Activated T-cell treated with anti-CD3 and anti-CD28 coated beads, Interleukin-2, amount 50 U/mL, for 4 hours (primary cell): ENCODE data around the gene VEGFB. TPM values are rescaled to one million over a fixed set of nuclear protein-coding genes. Genes with fewer than 3 reads are reported as not detected.

Experiments used
- ATAC-seq, 2 donors: fragments of 200-7000 bp; cut with Tn5 transposase; one replicate each; pipeline ENCODE4 v1.10.0; 2021
- DNase-seq: peaks from one replicate; pipeline ENCODE4 v3.0.0-alpha.2; 2020
- H3K27me3 Mint-ChIP-seq: one replicate; pipeline ENCODE4 v1.8.0; 2021; ENCODE audit warnings: low read depth, mixed read lengths
- H3K36me3 Mint-ChIP-seq: one replicate; pipeline ENCODE4 v1.8.0; 2022; ENCODE audit warnings: mixed read lengths; ENCODE audit not compliant: insufficient read depth
- H3K4me1 Mint-ChIP-seq: one replicate; pipeline ENCODE4 v1.8.0; 2021; ENCODE audit warnings: low read depth, mixed read lengths
- H3K4me3 Mint-ChIP-seq: one replicate; pipeline ENCODE4 v1.8.0; 2021; ENCODE audit warnings: mild to moderate bottlenecking, moderate library complexity, mixed read lengths
- H3K9me3 Mint-ChIP-seq: one replicate; pipeline ENCODE4 v1.8.0; 2021; ENCODE audit warnings: mixed read lengths
- total RNA-seq, 3 donors: library from RNA; stranded (reverse); gene quantifications; one replicate each; pipeline ENCODE4 v1.2.1, GENCODE V29; 2021

The VEGFB gene
- total RNA-seq, 3 donors from 2014 or later: 41.5 to 75.6 (median 53.2) TPM

GRCh38 chr11:64232967-64233315 lies 1.4 kb upstream of the VEGFB start:
- H3K4me1 Mint-ChIP-seq: peaks cover 44% of the 10 kb centered on the region
- DNase-seq: no peak
- H3K27me3 Mint-ChIP-seq: no peaks in the 10 kb centered on the region
- H3K4me3 Mint-ChIP-seq: peak overlapping the region; percentile 72
- no peak for ATAC-seq
- H3K9me3 Mint-ChIP-seq: no peaks in the 10 kb centered on the region
- no peaks in the 10 kb centered on the region for H3K36me3 Mint-ChIP-seq

GRCh38 chr11:64234647-64235379 lies 429 bp downstream of the VEGFB start:
- Mint-ChIP-seq H3K27me3 (no peaks in the 10 kb centered on the region), H3K4me1 (peaks cover 33% of the 10 kb centered on the region), H3K4me3 (peak overlapping the region; percentile 83), H3K36me3 (no peaks in the 10 kb centered on the region), H3K9me3 (no peaks in the 10 kb centered on the region)
- DNase-seq (no peak), ATAC-seq (peak; percentile 66)

GRCh38 chr11:64235437-64236161 lies 1.2 kb downstream of the VEGFB start:
- DNase-seq (no peak), ATAC-seq (no peak)
- Mint-ChIP-seq H3K9me3 (no peaks in the 10 kb centered on the region), H3K4me1 (peaks cover 37% of the 10 kb centered on the region), H3K4me3 (peak overlapping the region; percentile 83), H3K36me3 (peaks cover 2% of the 10 kb centered on the region), H3K27me3 (no peaks in the 10 kb centered on the region)

GRCh38 chr11:64237484-64237951 lies 3.1 kb downstream of the VEGFB start:
- DNase-seq: no peak
- Mint-ChIP-seq H3K27me3 (no peaks in the 10 kb centered on the region), H3K36me3 (peaks cover 2% of the 10 kb centered on the region), H3K4me3 (no peak overlapping the region), H3K4me1 (peaks cover 30% of the 10 kb centered on the region), H3K9me3 (no peaks in the 10 kb centered on the region)
- no peak for ATAC-seq

GRCh38 chr11:64238076-64238475 lies 3.7 kb downstream of the VEGFB start:
- H3K4me3 Mint-ChIP-seq: no peak overlapping the region
- ATAC-seq: no peak
- H3K9me3 Mint-ChIP-seq: no peaks in the 10 kb centered on the region
- no peak for DNase-seq
- peaks cover 32% of the 10 kb centered on the region for H3K4me1 Mint-ChIP-seq
- H3K36me3 Mint-ChIP-seq: peaks cover 2% of the 10 kb centered on the region
- H3K27me3 Mint-ChIP-seq: no peaks in the 10 kb centered on the region

- Mint-ChIP-seq H3K27me3 (no peaks in the 10 kb centered on the region), H3K36me3 (peaks cover 2% of the 10 kb centered on the region), H3K4me3 (no peak overlapping the region), H3K4me1 (peaks cover 37% of the 10 kb centered on the region), H3K9me3 (no peaks in the 10 kb centered on the region)
- no peak for ATAC-seq
- DNase-seq: no peak
These were observed 4.6 kb downstream of the VEGFB start for GRCh38 chr11:64238999-64239398.

GRCh38 chr11:64239662-64240434 lies 5.5 kb downstream of the VEGFB start:
- peaks cover 2% of the 10 kb centered on the region for H3K36me3 Mint-ChIP-seq
- no peaks in the 10 kb centered on the region for H3K27me3 Mint-ChIP-seq
- ATAC-seq (no peak), DNase-seq (no peak)
- peaks cover 40% of the 10 kb centered on the region for H3K4me1 Mint-ChIP-seq
- peak overlapping the region; percentile 89 for H3K4me3 Mint-ChIP-seq
- no peaks in the 10 kb centered on the region for H3K9me3 Mint-ChIP-seq

- Mint-ChIP-seq H3K27me3 (no peaks in the 10 kb centered on the region), H3K9me3 (no peaks in the 10 kb centered on the region), H3K4me3 (peak within 1 kb of the TSS; percentile 89), H3K4me1 (peaks cover 33% of the 10 kb centered on the region), H3K36me3 (peaks cover 2% of the 10 kb centered on the region)
- ATAC-seq (peak; percentile 72 to 73), DNase-seq (peak; percentile 97)
These were observed 6.3 kb downstream of the VEGFB start, which contains the start of gene FKBP2 for GRCh38 chr11:64240435-64241240. FKBP2 (plus strand) TSS chr11:64241095; CDS start chr11:64242388, 1,293 bp downstream.

GRCh38 chr11:64241241-64241490 lies 6.8 kb downstream of the VEGFB start:
- DNase-seq: peak; percentile 100
- H3K36me3 Mint-ChIP-seq: peaks cover 2% of the 10 kb centered on the region
- peak; percentile 82 to 84 for ATAC-seq
- H3K27me3 Mint-ChIP-seq: no peaks in the 10 kb centered on the region
- H3K4me3 Mint-ChIP-seq: peak overlapping the region; percentile 89
- no peaks in the 10 kb centered on the region for H3K9me3 Mint-ChIP-seq
- H3K4me1 Mint-ChIP-seq: peaks cover 31% of the 10 kb centered on the region

- no peaks in the 10 kb centered on the region for H3K9me3 Mint-ChIP-seq
- H3K27me3 Mint-ChIP-seq: no peaks in the 10 kb centered on the region
- ATAC-seq (peak; percentile 1), DNase-seq (no peak)
- H3K36me3 Mint-ChIP-seq: peaks cover 2% of the 10 kb centered on the region
- peak overlapping the region; percentile 89 for H3K4me3 Mint-ChIP-seq
- peaks cover 31% of the 10 kb centered on the region for H3K4me1 Mint-ChIP-seq
These were observed 7.3 kb downstream of the VEGFB start for GRCh38 chr11:64241491-64242374.

GRCh38 chr11:64243236-64243854 lies 9.0 kb downstream of the VEGFB start:
- Mint-ChIP-seq H3K9me3 (no peaks in the 10 kb centered on the region), H3K36me3 (peaks cover 2% of the 10 kb centered on the region), H3K4me1 (peaks cover 33% of the 10 kb centered on the region), H3K27me3 (no peaks in the 10 kb centered on the region), H3K4me3 (peak overlapping the region; percentile 89)
- ATAC-seq (no peak), DNase-seq (no peak)

- Mint-ChIP-seq H3K4me1 (peaks cover 33% of the 10 kb centered on the region), H3K36me3 (peaks cover 2% of the 10 kb centered on the region), H3K4me3 (peak overlapping the region; percentile 89), H3K9me3 (no peaks in the 10 kb centered on the region), H3K27me3 (no peaks in the 10 kb centered on the region)
- DNase-seq (no peak), ATAC-seq (no peak)
These were observed 9.7 kb downstream of the VEGFB start for GRCh38 chr11:64244107-64244506.

- no peaks in the 10 kb centered on the region for H3K9me3 Mint-ChIP-seq
- H3K4me3 Mint-ChIP-seq: peak overlapping the region; percentile 97
- peaks cover 31% of the 10 kb centered on the region for H3K4me1 Mint-ChIP-seq
- H3K36me3 Mint-ChIP-seq: peaks cover 2% of the 10 kb centered on the region
- ATAC-seq: no peak
- H3K27me3 Mint-ChIP-seq: no peaks in the 10 kb centered on the region
- DNase-seq: no peak
These were observed 10.6 kb downstream of the VEGFB start for GRCh38 chr11:64244966-64245365.
